Stimulated activated CD8-positive, alpha-beta memory T cell treated with anti-CD3 and anti-CD28 coated beads, Interleukin-4, amount 100 ng/mL, for 1 hour (primary cell): ENCODE data around the gene RAB11FIP5.
"Not testable (repeated sequence)": the region's sequence is repeated elsewhere in the genome, so short reads cannot be mapped to it uniquely, and the experiment has no call there.

Experiments
- DNase-seq, 2 donors: peaks; one replicate each; pipeline ENCODE4 v3.0.0-alpha.2; 2020; ENCODE audit warnings: low read depth in 2 of 2, low spot score in 1 of 2

The RAB11FIP5 gene

DNA sequence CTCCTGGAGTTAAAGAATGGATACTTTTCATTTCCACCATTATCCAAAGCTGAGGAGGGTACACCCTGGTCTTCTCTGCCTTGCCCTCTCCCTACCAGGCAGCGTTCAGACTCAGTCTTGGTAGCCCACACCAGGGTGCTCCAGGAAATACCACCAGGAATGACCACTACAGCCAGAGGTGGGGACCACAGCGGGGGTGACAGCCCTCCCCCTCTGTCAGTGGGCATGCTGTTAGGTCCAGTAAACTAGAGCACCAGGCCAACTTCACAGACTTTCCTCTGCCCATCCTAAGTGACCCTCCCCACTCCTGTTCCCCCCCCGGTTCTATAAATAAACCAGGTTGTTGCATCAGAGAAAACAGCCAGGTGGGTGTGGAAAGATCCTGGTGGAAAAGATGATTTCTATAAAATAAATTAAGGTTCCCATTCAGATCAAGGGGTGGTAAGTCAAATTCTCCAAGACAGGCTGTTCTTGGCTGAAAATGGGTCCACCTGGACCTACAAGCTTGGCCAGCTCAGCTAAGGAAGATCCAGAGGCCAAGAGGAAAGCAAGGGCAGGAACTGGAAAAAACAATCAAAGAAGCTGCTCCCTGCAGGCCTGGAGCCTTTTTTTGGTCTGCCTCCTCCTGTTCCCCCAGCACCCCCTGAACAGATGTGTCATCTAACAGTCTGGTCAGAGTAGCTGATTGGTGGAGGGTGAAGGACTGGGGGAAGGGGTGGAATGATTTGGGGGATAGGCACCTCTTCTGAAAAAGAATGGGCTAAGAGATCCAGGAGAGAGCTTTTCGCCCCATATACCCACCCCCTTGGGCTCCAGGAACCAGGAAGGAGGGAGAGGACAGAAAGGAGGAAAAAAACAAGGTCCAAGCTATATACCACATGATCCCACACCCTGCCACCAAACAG lies 2.3 kb downstream of the RAB11FIP5 start:
- no peak for DNase-seq

DNA sequence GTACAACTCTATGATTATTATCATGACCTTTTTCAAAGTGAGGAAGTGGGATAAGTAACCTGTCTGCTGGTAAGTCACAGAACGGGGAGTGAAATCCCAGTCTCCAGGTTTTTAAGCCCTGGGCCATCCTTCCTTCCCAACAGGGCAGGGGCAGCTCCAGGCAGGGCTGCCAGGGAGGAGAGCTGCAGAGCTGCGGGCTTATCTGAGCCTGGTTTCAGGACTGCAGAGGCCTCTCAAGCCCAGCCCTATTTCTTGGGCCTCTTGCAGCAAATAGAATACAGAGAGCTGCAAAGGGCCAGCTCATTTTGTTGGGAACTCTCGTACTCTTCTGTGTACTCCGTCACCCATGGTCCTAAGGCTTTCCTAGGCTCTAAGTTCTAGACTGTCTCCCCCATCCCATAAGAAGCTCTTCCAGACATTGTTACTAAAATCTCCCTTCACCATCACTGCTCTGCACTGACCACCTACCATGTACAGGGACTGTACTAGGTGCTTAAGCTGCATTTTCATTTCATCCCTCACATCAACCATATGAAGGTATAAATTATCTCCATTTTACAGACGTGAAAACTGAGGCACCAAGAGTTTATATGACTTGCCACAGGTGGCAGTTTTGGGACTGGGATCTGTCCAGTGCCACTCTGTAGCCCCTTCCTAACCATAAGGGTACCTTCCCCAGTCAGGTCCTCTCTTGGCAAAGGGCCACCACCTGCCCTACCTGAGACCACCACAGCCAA lies 3.1 kb downstream of the RAB11FIP5 start:
- no peak for DNase-seq

DNA sequence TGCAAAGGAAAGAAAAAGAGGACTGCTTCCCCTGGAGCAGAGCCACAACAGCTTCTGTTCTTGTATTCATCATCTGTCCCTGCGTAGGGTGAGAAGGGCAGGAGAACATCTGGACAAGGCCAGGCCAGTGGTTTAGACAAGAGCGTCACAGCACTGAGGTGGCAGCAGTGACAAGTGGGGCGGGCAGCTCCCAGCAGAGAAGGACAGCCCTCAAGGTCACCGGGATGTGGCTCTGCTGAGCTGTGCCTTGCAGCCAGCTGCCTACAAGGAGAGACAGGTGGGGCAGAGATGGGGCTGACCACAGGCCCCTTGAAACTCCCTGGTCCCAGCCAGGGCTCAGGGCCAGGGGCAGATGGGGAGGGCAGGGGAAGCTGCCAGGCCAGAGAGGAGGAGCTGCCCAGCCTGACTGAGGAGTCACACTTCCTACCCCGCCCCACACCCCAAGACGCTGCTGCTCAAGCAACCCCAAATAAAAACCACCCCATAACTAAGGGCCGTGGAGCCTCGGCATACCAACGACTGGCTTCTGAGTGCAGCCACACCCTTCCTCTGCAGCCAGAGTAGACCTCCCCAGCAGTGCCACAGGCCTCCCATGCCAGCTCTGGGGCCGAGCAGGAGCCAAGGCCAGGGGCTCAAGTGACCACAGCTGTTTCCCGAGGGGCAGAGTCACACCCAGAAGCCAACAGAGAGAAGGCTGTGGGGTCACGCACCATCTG lies 5.4 kb downstream of the RAB11FIP5 start:
- no peak for DNase-seq

DNA sequence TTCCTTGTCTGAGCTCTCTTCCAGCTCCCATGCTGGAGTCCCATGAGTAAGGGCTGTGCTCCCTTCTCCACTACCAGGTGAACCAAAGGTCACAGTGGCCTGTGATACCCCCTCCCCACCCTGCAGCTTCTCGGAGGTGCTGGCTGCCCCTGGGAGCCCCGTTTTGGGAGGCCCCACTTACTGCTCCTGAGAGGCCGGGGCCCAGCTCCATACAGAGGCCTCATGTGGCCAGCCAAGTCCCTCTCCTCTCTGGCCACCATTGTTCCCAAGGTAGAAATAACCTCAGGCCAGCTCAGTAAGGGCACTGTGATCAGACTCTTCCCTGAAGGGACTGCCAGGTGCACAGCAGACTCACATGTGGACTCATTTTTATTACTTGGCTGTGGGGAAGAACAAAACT lies 6.0 kb downstream of the RAB11FIP5 start:
- DNase-seq, result no peak

DNA sequence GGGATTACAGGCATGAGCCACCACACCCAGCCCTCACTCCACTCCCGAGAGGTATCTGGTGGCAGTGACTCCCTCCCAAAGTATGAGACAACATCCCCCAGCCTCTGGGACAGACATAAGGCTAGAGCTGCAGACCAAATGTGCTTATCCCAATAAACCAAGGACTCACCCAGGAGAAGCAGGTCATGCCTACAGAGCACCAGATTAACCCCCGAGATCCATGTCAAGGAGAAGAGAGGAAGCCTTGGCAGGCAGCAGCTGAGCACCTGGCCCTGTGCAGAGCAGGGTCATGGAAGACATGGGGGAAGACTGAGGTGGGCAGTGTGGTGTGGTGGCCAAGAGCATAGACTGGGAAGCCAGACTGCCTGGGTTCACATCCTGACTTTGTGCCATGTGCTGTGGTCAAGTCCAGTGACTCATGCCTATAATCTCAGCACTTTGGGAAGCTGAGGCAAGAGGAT lies 7.2 kb downstream of the RAB11FIP5 start:
- DNase-seq, result no peak

DNA sequence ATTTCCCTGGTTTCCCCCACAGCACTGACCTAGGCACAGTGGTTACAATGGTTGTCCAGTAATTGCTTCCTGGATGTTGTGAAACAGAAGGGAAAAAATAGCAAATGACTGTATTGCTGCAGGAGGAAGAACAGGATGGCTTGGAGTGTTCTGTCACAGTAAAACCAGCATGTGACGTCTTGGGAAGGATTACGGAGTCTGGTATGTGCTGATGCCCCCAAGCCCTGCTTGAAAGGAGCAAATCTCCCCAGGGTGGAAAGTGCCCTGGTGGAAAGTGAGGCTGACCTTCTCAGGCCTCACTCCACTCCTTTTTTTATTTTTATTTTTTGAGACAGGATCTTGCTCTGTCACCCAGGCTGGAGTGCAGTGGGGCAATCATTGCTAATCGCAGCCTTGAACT lies 7.8 kb downstream of the RAB11FIP5 start:
- no peak for DNase-seq

DNA sequence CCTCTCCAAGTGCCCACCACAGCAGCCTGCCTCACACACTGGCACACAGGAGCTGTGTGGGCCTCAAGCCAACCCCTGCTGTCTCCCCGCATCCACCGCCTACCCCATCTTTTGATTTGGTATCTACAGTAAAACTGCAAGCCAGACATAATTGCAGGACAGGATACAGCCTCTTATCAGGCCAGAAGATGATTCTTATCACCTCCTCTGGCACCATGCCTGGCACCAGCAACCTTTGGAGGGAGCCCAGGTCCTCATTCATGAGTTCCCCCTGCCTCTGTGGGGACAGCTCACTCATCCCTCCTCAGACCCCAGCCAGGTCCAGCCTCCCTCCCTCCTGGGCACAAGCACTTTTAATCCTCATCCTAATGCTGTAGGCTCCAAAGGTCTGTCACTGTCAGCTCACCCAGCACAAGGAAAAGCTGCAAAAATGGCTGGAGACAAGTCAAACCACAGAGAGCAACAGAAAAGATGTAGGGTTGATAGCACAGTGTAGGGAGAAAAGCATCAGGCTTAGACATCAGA lies 9.7 kb downstream of the RAB11FIP5 start:
- no peak for DNase-seq

DNA sequence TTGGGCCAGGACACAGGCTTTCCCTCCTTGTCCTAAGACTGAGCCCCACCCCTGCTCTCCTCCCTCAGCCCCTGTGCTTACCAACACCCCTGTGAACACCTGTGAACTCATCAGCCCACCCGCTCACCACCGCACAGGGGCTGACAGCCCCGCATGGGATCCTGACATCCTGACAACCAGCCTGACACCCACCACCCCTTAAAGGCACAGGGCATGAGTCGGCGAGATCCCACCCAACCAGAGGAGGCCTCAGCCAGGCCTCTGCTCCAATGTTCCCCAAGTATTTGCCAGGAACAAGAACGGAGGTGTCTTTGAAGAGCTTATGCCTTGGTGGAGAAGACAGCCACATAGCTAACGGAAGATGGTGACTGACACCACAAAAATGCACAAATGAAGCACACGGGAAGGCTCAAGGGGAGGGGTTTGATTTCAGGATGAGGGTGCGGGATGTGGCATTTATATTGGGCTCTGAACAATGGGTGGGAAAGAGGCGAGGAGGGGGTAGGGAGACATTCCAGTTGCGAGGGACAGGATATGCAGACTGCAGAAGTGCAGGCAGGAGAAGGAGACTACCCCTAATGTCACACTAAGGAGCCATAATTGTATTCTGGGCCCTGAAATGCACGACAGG lies 11.0 kb downstream of the RAB11FIP5 start:
- no peak for DNase-seq

DNA sequence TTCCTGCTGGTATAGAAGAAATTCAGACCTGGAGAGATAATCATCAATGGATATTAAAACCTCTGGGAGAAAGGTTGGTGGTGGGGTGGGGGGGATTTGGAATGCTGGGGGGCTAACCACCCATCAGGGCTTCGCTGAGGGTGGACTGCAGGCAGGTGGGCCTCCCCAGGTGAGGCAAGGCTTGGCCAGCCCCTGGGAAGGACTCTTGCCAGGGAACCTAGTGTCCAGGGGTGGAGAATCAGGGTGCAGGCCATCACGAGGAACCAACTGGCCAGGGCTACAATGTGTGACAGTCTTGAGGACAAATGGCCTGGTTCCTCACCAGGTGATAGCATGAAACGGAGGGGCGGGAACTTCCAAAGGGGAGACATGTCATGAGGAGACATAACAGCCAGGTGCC lies 11.8 kb downstream of the RAB11FIP5 start:
- DNase-seq, result no peak

DNA sequence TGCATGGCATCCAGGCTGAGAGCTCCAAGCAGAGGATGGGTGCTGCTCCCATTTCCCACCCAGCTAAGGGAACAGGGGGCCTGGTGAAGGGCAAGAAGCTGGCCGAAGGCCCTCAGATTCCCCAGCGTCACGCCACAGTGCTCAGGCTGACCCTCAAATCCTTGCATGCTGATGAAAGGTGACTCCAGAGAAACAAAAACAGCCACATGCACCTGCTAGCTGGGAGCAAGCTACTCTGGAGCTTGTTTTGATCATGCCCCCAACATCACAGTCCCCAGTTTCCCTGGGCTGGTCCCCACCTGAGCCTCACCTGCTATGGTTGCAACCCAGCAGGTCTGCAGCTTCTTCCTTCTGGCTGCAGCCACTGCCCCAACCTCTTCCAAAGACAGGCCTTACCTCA lies 13.3 kb downstream of the RAB11FIP5 start:
- no peak for DNase-seq

DNA sequence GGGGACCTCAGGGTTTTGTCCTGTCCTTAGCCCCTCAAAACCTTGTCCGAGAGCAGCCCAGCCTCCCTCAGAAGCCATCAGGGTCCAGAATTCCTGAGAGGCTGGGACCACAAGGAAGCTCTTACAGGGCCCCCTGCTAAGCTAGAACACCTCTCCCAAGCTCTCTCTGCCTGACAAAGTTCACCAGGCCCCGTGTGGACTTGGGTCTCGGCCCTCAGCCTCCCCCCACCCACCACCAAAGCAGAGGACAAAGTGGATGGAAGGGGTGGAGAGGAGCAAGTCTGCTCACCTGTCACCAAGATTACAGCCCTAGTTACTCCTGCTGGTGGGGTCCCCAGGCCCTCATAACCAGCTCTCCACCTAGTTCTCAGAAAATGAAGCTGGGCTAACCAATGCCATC lies 16.8 kb downstream of the RAB11FIP5 start:
- no peak for DNase-seq

DNA sequence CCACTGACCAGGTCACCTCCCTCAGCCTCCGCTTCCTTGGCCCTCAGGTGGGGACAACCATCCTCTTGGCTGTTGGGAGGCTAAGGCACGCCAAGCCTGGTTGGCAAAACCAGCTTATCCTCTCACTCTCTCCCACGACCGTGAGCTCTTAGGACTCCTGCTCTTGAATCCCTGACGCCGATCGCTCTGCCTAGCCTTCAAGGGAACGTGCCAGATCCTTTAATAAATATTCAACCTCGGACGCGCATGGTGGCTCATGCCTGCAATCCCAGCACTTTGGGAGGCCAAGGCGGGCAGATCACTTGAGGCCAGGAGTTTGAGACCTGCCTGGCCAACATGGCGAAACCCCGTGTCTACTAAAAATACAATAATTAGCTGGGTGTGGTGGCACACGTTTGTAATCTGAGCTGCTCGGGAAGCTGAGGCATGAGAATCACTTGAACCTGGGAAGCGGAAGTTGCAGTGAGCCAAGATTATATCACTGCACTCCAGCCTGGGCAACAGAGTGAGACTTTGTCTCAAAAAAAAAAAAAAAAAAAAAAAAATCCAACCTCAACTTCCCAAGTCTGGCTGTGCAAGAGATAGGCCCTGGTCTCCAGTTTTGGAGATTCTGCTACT lies 19.0 kb downstream of the RAB11FIP5 start:
- not testable (repeated sequence) for DNase-seq

DNA sequence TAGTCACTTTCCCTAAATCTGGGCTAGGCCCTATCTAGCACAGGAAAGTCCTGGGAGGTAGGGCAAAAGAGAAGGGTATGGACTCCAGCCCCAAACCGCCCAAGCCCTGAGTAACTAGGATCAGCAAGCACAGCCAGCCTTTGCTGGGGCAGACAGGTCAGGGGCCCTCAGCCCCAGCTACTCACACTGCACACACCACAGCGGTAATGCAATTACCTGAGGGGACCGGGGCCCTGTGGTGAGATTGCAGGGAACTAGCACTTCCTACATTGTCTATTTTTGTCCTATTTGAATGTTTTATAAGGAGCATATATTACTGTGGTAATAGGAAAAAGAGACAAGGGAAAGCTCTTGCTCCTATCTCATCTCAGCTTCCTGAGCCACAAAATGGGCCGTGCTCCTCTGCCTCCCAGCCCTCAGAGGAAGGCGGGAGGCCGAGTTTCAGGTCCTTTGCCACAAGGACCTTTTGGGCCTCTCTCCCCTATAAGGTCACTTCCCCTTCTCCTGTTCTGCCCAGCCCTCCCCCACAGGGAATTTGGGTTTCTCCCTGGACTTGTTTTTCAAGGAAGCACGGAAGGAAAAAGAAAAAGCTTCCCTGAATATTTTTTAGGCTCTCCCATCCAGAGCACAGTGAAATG lies 20.5 kb downstream of the RAB11FIP5 start:
- no peak for DNase-seq

DNA sequence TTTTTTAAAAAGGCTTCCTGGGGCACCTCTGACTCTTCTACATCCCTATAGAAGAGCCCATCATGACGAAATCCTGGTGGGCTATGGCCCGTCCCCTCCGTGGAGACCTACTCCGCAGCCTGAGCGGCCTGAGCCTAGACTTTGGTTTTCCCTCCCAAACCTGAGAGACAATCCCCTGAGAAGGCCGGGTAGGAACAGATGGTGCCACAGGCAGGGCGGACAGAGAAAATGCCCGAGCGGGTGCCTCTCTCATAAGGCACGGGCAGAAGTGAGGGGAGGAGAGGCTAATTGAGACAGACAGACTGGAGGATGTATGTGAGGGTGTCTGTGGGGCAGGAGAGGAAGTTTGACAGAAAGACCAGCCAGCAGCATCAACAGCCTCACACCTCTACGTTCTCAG lies 21.1 kb downstream of the RAB11FIP5 start:
- DNase-seq, result no peak

DNA sequence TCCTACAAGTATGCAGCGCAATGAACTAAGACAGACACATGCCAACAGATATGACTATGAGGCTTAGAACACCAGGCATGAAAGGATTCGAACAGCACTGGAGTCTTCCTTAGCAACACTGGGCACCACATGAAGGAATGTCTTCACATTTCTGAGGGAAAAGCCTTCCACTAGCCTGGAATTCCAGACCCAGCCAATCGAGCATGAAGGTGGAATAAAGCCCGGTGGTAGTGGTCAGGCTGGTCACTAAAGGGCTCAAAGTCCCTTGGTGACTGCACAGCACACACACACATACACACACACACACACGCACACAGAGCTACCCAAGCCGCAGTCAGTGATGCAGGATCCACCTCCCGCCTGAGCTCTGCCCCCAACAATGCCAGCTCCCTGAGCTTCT lies 21.6 kb downstream of the RAB11FIP5 start:
- DNase-seq, result no peak

DNA sequence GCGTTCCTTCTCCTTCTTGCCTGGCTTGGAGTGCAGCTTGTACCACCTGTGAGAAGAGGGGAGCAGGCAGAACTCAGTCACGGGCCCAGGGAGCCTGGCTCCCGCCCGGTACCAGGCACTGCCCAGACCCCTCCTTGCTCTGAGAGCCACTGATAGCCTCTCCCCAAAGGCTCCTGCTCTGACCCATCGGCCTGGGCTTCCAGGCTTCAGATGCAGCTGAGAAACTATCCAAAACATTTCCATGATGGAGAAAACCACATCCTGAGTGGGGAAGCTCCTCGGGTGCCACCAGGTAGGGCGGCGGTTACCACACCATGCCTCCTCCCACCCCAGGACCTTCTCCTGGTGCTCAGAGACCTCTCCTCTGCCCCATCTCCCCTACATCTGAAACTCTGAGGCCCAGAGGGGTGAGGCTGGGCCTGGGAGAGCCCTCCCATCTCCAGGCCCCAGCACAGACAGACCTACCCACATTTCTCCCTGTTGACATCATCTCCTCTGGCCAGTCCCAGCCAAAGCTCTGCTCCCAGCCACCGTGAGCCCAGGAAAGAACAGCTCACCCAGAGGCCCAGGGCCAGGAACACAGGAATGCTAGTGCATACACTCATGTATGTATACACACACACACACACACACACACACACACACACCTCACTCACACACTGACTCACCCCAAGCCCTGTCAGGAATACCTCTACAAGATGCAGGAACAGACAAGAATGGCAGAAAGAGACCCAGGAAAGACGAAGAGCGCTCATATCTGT lies 23.3 kb downstream of the RAB11FIP5 start:
- DNase-seq, result no peak

DNA sequence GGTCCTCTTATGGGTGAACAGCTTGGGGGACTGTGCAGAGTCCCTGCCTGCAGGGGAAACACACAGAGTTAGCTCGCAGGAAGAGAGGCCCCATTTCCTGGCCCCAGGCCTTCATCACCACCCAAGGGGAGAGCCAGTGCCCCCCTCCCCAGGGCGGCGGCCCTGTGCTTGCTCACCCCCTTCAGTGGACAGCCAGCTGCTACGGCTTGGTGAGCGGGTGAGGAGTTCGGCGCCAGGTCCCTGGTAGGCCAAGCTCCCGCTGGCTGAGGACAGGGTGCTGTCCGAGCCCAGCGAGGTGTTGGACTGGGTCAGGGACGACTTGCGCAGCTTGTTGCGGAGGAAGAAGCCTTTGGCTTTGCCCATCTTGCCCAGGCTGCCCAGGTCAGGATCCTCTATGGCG lies 24.0 kb downstream of the RAB11FIP5 start:
- DNase-seq, result no peak

DNA sequence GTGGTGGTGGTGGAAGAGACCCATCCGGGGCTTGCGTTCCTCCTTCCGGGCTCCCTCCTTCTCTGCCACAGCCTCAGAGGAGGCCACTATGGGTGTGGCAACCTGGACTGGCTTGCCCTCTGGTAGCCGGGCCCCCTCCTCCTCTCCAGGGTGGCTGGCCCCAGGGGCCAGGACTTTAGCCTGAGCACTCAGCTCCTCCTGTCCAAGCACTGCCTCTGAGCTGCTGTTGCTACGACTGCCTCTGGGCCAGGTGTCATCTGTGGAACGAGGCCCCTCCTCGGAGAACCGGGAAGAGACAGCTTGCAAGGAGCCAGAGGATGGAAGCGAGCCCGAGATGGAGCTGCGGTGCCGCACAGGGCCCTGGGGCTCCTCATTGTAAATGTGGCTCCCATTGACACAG lies 24.5 kb downstream of the RAB11FIP5 start:
- no peak for DNase-seq

DNA sequence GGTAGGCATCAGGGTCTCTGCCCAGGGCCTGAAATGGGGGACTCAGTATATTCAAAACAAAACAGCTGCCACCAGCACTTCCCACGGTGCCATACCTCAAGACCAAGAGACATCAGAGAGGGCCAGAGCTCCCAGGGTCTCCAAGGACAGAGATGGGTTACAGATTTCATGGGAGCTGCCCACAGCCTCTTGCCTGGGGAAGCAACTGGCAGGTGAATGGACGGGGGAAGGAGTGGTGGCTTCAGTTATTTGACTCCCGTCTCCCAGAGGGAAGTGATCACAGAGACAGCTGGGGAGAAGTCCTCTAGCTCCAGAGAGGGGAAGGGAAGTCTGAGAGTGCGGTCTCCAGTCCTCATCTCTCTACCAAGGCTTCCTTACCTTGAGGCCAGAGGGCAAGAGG lies 25.4 kb downstream of the RAB11FIP5 start:
- no peak for DNase-seq
